Activated B cell treated with CpG ODN at 0.5 μM for 24 hours (primary cell): ENCODE results near the gene MALRD1. TPM values are rescaled to one million over a fixed set of nuclear protein-coding genes. Genes with fewer than 3 reads are reported as not detected.

Experiments used
- ATAC-seq: fragments of 200-7000 bp; cut with Tn5 transposase; one replicate; pipeline ENCODE4 v1.10.0; 2021; ENCODE audit warnings: low read depth, mild to moderate bottlenecking, moderate library complexity
- CTCF ChIA-PET: fragments of 350-600 bp; sonication (Branson Sonifier 250); formaldehyde crosslinking; loops from one replicate; lab custom pipeline; 2021; ENCODE audit warnings: antibody characterized with exemption; lab: Charles Lee
- POLR2A ChIA-PET: fragments of 350-600 bp; sonication (Branson Sonifier 250); formaldehyde crosslinking; loops from one replicate; lab custom pipeline; 2021; ENCODE audit warnings: antibody characterized with exemption; lab: Charles Lee
- DNase-seq: peaks from one replicate; pipeline ENCODE4 v3.0.0; 2022
- H3K27ac Mint-ChIP-seq: one replicate; pipeline ENCODE4 v1.8.0; 2020; ENCODE audit warnings: mixed read lengths
- H3K27me3 Mint-ChIP-seq: one replicate; pipeline ENCODE4 v1.8.0; 2021; ENCODE audit warnings: mixed read lengths
- H3K36me3 Mint-ChIP-seq: one replicate; pipeline ENCODE4 v1.8.0; 2021; ENCODE audit warnings: low read depth, mixed read lengths
- H3K4me1 Mint-ChIP-seq: one replicate; pipeline ENCODE4 v1.8.0; 2021; ENCODE audit warnings: mixed read lengths
- H3K4me3 Mint-ChIP-seq: one replicate; pipeline ENCODE4 v1.8.0; 2020; ENCODE audit warnings: mild to moderate bottlenecking, mixed read lengths
- H3K9me3 Mint-ChIP-seq: one replicate; pipeline ENCODE4 v1.8.0; 2020; ENCODE audit warnings: mixed read lengths
- CTCF ChIP-seq: fragments of 200-600 bp; IDR thresholded peaks from one replicate; pipeline ENCODE4 v1.8.0; 2022; ENCODE audit warnings: antibody characterized with exemption, mild to moderate bottlenecking
- intact Hi-C: fragments of 100-400 bp; cut with micrococcal nuclease; formaldehyde crosslinking; loops from one replicate; pipeline ENCODE4 v1.15.1; 2024
- total RNA-seq: library from RNA; stranded (reverse); gene quantifications from 2 replicates; pipeline ENCODE4 v1.2.3, GENCODE V29; 2022

The MALRD1 gene
- total RNA-seq, 1 donor from 2014 or later, result not detected

- CTCF ChIA-PET, result no interaction called here
- intact Hi-C loops, result no loop called here
- Mint-ChIP-seq H3K9me3 (peaks cover 5% of the 10 kb centered on the region), H3K4me1 (no peaks in the 10 kb centered on the region), H3K36me3 (no peaks in the 10 kb centered on the region), H3K4me3 (no peak overlapping the region), H3K27me3 (no peaks in the 10 kb centered on the region), H3K27ac (no peak overlapping the region)
- TF ChIP-seq CTCF, result no peak
- POLR2A ChIA-PET, result no interaction called here
- ATAC-seq (no peak), DNase-seq (no peak)
These were observed 48.0 kb downstream of the MALRD1 start for GRCh38 chr10:19096501-19097073.

GRCh38 chr10:19097151-19097550 lies 48.5 kb downstream of the MALRD1 start:
- POLR2A ChIA-PET, result no interaction called here

GRCh38 chr10:19098803-19099202 lies 50.2 kb downstream of the MALRD1 start:
- Mint-ChIP-seq H3K4me1 (no peaks in the 10 kb centered on the region), H3K27ac (no peak overlapping the region), H3K36me3 (no peaks in the 10 kb centered on the region), H3K4me3 (no peak overlapping the region), H3K9me3 (peaks cover 5% of the 10 kb centered on the region), H3K27me3 (no peaks in the 10 kb centered on the region)
- intact Hi-C loops, result no loop called here
- DNase-seq, result no peak
- ChIA-PET POLR2A (no interaction called here), CTCF (no interaction called here)
- no peak for TF ChIP-seq CTCF
- no peak for ATAC-seq

More at GRCh38 chr10:19097151-19097550, 48.5 kb downstream of the MALRD1 start:
- DNase-seq (no peak), ATAC-seq (no peak)
- Mint-ChIP-seq H3K4me3 (no peak overlapping the region), H3K36me3 (no peaks in the 10 kb centered on the region), H3K4me1 (no peaks in the 10 kb centered on the region), H3K9me3 (peaks cover 5% of the 10 kb centered on the region), H3K27ac (no peak overlapping the region), H3K27me3 (no peaks in the 10 kb centered on the region)
- intact Hi-C loops, result no loop called here
- CTCF ChIA-PET, result no interaction called here
- TF ChIP-seq CTCF, result no peak

GRCh38 chr10:19107406-19107805 lies 58.8 kb downstream of the MALRD1 start:
- Mint-ChIP-seq H3K27ac (no peak overlapping the region), H3K27me3 (no peaks in the 10 kb centered on the region), H3K9me3 (peaks cover 19% of the 10 kb centered on the region), H3K4me1 (no peaks in the 10 kb centered on the region), H3K4me3 (no peak overlapping the region), H3K36me3 (no peaks in the 10 kb centered on the region)
- intact Hi-C loops, result no loop called here
- CTCF ChIA-PET, result no interaction called here
- no peak for TF ChIP-seq CTCF
- POLR2A ChIA-PET, result no interaction called here
- no peak for ATAC-seq
- no peak for DNase-seq

GRCh38 chr10:19111501-19112267 lies 63.1 kb downstream of the MALRD1 start:
- no peaks in the 10 kb centered on the region for H3K4me1 Mint-ChIP-seq
- no peak overlapping the region for H3K4me3 Mint-ChIP-seq
- H3K27me3 Mint-ChIP-seq, result no peaks in the 10 kb centered on the region
- H3K9me3 Mint-ChIP-seq, result peaks cover 24% of the 10 kb centered on the region
- intact Hi-C loops, result no loop called here
- ATAC-seq (no peak), DNase-seq (no peak)
- ChIA-PET CTCF (no interaction called here), POLR2A (no interaction called here)
- H3K36me3 Mint-ChIP-seq, result no peaks in the 10 kb centered on the region
- no peak overlapping the region for H3K27ac Mint-ChIP-seq
- no peak for TF ChIP-seq CTCF
